Astrocyte (in vitro differentiated cells and primary cell): ENCODE results near the gene MRI1.

Source experiments
- EZH2 ChIP-seq: IDR thresholded peaks from 2 replicates; pipeline ENCODE4 v1.6.1; 2012; ENCODE audit warnings: mild to moderate bottlenecking, low read length, inconsistent platforms; ENCODE audit not compliant: insufficient read depth
- TF ChIP-seq, protein P1 (sequence below): IDR thresholded peaks from 2 replicates; pipeline ENCODE4 v1.5.1; 2011; ENCODE audit warnings: low read depth, mild to moderate bottlenecking, inconsistent platforms, low read length, moderate library complexity; ENCODE audit not compliant: insufficient read depth

DNA sequence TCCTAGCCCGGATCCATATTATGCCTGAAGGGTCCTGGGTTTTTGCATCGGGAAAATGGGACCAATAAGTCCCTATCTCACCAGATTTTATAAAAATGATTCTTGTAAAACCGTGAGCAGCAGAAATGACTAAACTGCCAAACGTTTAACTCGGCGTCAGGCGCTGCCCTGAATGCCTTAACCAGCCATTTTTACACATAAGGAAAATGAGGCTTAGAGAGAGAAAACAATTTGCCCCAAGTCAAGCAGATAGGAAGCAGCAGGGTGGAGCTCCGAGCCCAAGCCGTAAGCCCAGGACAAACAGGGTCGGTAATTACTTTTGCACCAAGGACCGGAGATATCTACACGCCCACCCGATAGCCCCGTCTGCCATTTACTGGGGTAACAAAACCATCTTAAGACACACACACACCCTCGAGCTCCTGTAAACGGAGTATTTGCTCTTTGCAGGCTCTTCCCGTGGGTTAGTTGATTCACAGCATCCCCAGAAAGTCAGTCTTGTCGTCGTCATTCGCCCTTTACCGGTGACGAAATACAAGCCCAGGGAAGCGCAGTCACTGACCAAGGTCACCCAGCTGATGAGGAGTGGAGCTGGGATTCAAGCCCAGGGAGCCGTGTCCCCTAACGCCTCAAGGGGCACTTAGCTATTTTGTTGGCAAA lies 16.0 kb upstream of the MRI1 start:
- TF ChIP-seq, protein P1, sequence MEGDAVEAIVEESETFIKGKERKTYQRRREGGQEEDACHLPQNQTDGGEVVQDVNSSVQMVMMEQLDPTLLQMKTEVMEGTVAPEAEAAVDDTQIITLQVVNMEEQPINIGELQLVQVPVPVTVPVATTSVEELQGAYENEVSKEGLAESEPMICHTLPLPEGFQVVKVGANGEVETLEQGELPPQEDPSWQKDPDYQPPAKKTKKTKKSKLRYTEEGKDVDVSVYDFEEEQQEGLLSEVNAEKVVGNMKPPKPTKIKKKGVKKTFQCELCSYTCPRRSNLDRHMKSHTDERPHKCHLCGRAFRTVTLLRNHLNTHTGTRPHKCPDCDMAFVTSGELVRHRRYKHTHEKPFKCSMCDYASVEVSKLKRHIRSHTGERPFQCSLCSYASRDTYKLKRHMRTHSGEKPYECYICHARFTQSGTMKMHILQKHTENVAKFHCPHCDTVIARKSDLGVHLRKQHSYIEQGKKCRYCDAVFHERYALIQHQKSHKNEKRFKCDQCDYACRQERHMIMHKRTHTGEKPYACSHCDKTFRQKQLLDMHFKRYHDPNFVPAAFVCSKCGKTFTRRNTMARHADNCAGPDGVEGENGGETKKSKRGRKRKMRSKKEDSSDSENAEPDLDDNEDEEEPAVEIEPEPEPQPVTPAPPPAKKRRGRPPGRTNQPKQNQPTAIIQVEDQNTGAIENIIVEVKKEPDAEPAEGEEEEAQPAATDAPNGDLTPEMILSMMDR = no peak
- no peak for TF ChIP-seq EZH2
